GM23338 (cell line): ENCODE measurements around the gene WDHD1. TPM values are rescaled to one million over a fixed set of nuclear protein-coding genes. Genes with fewer than 3 reads are reported as not detected.
A peak's percentile ranks its signal among the peaks of the same experiment; 100 is the strongest.

Experiments
- ATAC-seq: fragments of 200-7000 bp; cut with Tn5 transposase; 3 replicates; pipeline ENCODE4 v1.9.1; 2020
- DNase-seq: peaks from one replicate; pipeline ENCODE4 v3.0.0-alpha.2; 2015; ENCODE audit warnings: low spot score
- H2AFZ ChIP-seq: fragments of 200-600 bp; sonication (generic); 2 replicates; pipeline ENCODE4 v1.8.0; 2016; ENCODE audit warnings: antibody characterized with exemption, mild to moderate bottlenecking, moderate library complexity
- H3F3A ChIP-seq: fragments of 200-600 bp; sonication (generic); replicated peaks from 2 replicates; pipeline ENCODE4 v1.8.0; 2017; ENCODE audit warnings: antibody characterized with exemption, mixed run types, low read depth
- H3K27ac ChIP-seq: fragments of 200-600 bp; sonication (generic); 2 replicates; pipeline ENCODE4 v1.6.1; 2016; ENCODE audit warnings: low read depth
- H3K27me3 ChIP-seq: fragments of 200-600 bp; sonication (generic); 2 replicates; pipeline ENCODE4 v1.8.0; 2016; ENCODE audit warnings: mild to moderate bottlenecking, mixed run types, moderate library complexity; ENCODE audit not compliant: insufficient read depth
- H3K36me3 ChIP-seq: fragments of 200-600 bp; sonication (generic); 2 replicates; pipeline ENCODE4 v1.8.0; 2016; ENCODE audit warnings: mild to moderate bottlenecking; ENCODE audit not compliant: insufficient read depth
- H3K4me1 ChIP-seq: fragments of 200-600 bp; sonication (generic); 2 replicates; pipeline ENCODE4 v1.8.0; 2016; ENCODE audit warnings: mild to moderate bottlenecking, moderate library complexity; ENCODE audit not compliant: insufficient read depth
- H3K4me2 ChIP-seq: fragments of 200-600 bp; sonication (generic); 2 replicates; pipeline ENCODE4 v1.7.1; 2017; ENCODE audit warnings: mixed run types
- H3K4me3 ChIP-seq: fragments of 200-600 bp; sonication (generic); 2 replicates; pipeline ENCODE4 v1.6.1; 2016; ENCODE audit warnings: mixed run types
- H3K79me2 ChIP-seq: fragments of 200-600 bp; sonication (generic); replicated peaks from 2 replicates; pipeline ENCODE4 v1.8.0; 2017; ENCODE audit warnings: mild to moderate bottlenecking; ENCODE audit not compliant: insufficient read depth
- H3K9me2 ChIP-seq: fragments of 200-600 bp; sonication (generic); 2 replicates; pipeline ENCODE4 v1.8.0; 2017; ENCODE audit not compliant: insufficient read depth
- H4K20me1 ChIP-seq: fragments of 200-600 bp; sonication (generic); replicated peaks from 2 replicates; pipeline ENCODE4 v1.8.0; 2017; ENCODE audit warnings: mild to moderate bottlenecking; ENCODE audit not compliant: insufficient read depth
- H3K27ac Mint-ChIP-seq: 2 replicates; pipeline ENCODE4 v1.8.0; 2020; ENCODE audit warnings: inconsistent platforms, mild to moderate bottlenecking, moderate library complexity, mixed read lengths
- H3K27me3 Mint-ChIP-seq: 3 replicates; pipeline ENCODE4 v1.8.0; 2022; ENCODE audit warnings: low read depth, mild to moderate bottlenecking, moderate library complexity, mixed read lengths, inconsistent platforms; ENCODE audit not compliant: insufficient read depth, poor library complexity
- H3K36me3 Mint-ChIP-seq: 3 replicates; pipeline ENCODE4 v1.8.0; 2021; ENCODE audit warnings: low read depth, mild to moderate bottlenecking, inconsistent platforms, moderate library complexity, mixed read lengths
- H3K4me1 Mint-ChIP-seq: 3 replicates; pipeline ENCODE4 v1.8.0; 2020; ENCODE audit warnings: mild to moderate bottlenecking, inconsistent platforms, mixed read lengths
- H3K4me3 Mint-ChIP-seq: 3 replicates; pipeline ENCODE4 v1.8.0; 2021; ENCODE audit warnings: moderate library complexity, mild to moderate bottlenecking, inconsistent platforms, mixed read lengths
- H3K9me3 Mint-ChIP-seq: 3 replicates; pipeline ENCODE4 v1.8.0; 2020; ENCODE audit warnings: moderate library complexity, mild to moderate bottlenecking, inconsistent platforms, mixed read lengths
- CREB1 ChIP-seq: fragments of 250-450 bp; sonication (Bioruptor Pico); IDR thresholded peaks from 2 replicates; pipeline ENCODE4 v1.5.0; 2020; ENCODE audit warnings: low read depth, mild to moderate bottlenecking, moderate library complexity
- CTCF ChIP-seq, 2 experiments: fragments of 200-600 bp in 1 of 2; sonication (generic) in 1 of 2; conservative IDR thresholded peaks; 2 replicates each; pipeline versions ENCODE4 v1.5.1 to v1.6.1; 2016 to 2017; ENCODE audit warnings: antibody characterized with exemption in 2 of 2, low read depth in 2 of 2, mild to moderate bottlenecking in 2 of 2, moderate library complexity in 1 of 2
- ETS1 ChIP-seq: IDR thresholded peaks from 2 replicates; pipeline ENCODE4 v1.6.1; 2016; ENCODE audit warnings: antibody characterized with exemption
- EZH2 ChIP-seq: fragments of 200-600 bp; sonication (generic); IDR thresholded peaks from one replicate; pipeline ENCODE4 v1.8.0; 2017; ENCODE audit warnings: antibody characterized with exemption, mild to moderate bottlenecking, low read depth; ENCODE audit not compliant: unreplicated experiment
- EZH2phosphoT487 ChIP-seq: fragments of 200-600 bp; sonication (generic); IDR thresholded peaks from one replicate; pipeline ENCODE4 v1.8.1; 2018; ENCODE audit warnings: antibody characterized with exemption; ENCODE audit not compliant: unreplicated experiment
- JUNB ChIP-seq: IDR thresholded peaks from one replicate; pipeline ENCODE4 v1.6.1; 2016; ENCODE audit warnings: antibody characterized with exemption; ENCODE audit not compliant: unreplicated experiment
- NANOG ChIP-seq: IDR thresholded peaks from 2 replicates; pipeline ENCODE4 v1.6.1; 2016; ENCODE audit warnings: antibody characterized with exemption, borderline replicate concordance
- POLR2AphosphoS5 ChIP-seq: IDR thresholded peaks from 2 replicates; pipeline ENCODE4 v1.6.1; 2016; ENCODE audit warnings: antibody characterized with exemption, low read depth
- STAT1 ChIP-seq: IDR thresholded peaks from one replicate; pipeline ENCODE4 v1.6.1; 2016; ENCODE audit warnings: antibody characterized with exemption; ENCODE audit not compliant: unreplicated experiment
- ZNF114 ChIP-seq: fragments of 250-450 bp; sonication (Bioruptor Pico); IDR thresholded peaks from 2 replicates; pipeline ENCODE4 v1.5.0; 2020; ENCODE audit warnings: mild to moderate bottlenecking, moderate library complexity
- ZNF462 ChIP-seq: fragments of 250-450 bp; sonication (Bioruptor Pico); IDR thresholded peaks from 2 replicates; pipeline ENCODE4 v1.5.0; 2020; ENCODE audit warnings: mild to moderate bottlenecking, moderate library complexity
- polyA plus RNA-seq: library from polyadenylated mRNA; unstranded; fragments of >200 nt; fragmentation: Nextera tagmentation; extraction: Ambion mirVana; gene quantifications from 2 replicates; pipeline ENCODE4 v1.2.1, GENCODE V29; 2016
- total RNA-seq: library from RNA; depleted of rRNA; stranded (reverse); fragments of >200 nt; shearing (Covaris generic); gene quantifications from 2 replicates; pipeline ENCODE4 v1.2.3, GENCODE V29; 2014

WDHD1 gene
- total and polyA plus RNA-seq, 2 experiments from 2014 or later = 48.8 to 65.4 TPM

GRCh38 chr14:55074662-55075061 is 47.8 kb upstream of the WDHD1 start:
- peak; percentile 18 for DNase-seq
- Histone ChIP-seq H3K36me3 (no peaks in the 10 kb centered on the region), H3K9me2 (no peaks in the 10 kb centered on the region), H3K4me1 (peaks cover 7% of the 10 kb centered on the region; the same call in 1 of the 2 replicates), H3K79me2 (no peaks in the 10 kb centered on the region), H3K27me3 (no peaks in the 10 kb centered on the region), H3K4me3 (no peak overlapping the region), H4K20me1 (no peaks in the 10 kb centered on the region), H3K4me2 (no peak overlapping the region), H3K27ac (no peak overlapping the region), H3F3A (no peaks in the 10 kb centered on the region), H2AFZ (peak overlapping the region; percentile 88; the same call in 1 of the 2 replicates)
- H3K9me3 Mint-ChIP-seq = no peaks in the 10 kb centered on the region
- no peak overlapping the region for H3K4me3 Mint-ChIP-seq
- peaks cover 6% of the 10 kb centered on the region for H3K27me3 Mint-ChIP-seq
- no peak overlapping the region for H3K27ac Mint-ChIP-seq
- peak; percentile 41 for ATAC-seq
- TF ChIP-seq JUNB = no peak
- no peak for TF ChIP-seq ZNF114
- no peak for TF ChIP-seq NANOG
- TF ChIP-seq EZH2 = no peak
- TF ChIP-seq CTCF (conservative IDR thresholded peaks at IDR 0.05; ENCODE audit: low read depth in 2 of 2) = no peak
- no peak for TF ChIP-seq POLR2AphosphoS5
- TF ChIP-seq STAT1 = no peak
- H3K36me3 Mint-ChIP-seq = no peaks in the 10 kb centered on the region
- peaks cover 16% of the 10 kb centered on the region for H3K4me1 Mint-ChIP-seq

- no peak overlapping the region for H3K4me3 ChIP-seq
- H3F3A ChIP-seq = no peaks in the 10 kb centered on the region
- H3K27me3 ChIP-seq = no peaks in the 10 kb centered on the region
- no peak overlapping the region for H2AFZ ChIP-seq
- Mint-ChIP-seq H3K36me3 (no peaks in the 10 kb centered on the region), H3K9me3 (no peaks in the 10 kb centered on the region), H3K27ac (no peak overlapping the region), H3K27me3 (peaks cover 6% of the 10 kb centered on the region), H3K4me3 (no peak overlapping the region), H3K4me1 (peaks cover 16% of the 10 kb centered on the region)
- no peaks in the 10 kb centered on the region for H4K20me1 ChIP-seq
- no peaks in the 10 kb centered on the region for H3K9me2 ChIP-seq
- H3K27ac ChIP-seq = no peak overlapping the region
- H3K4me2 ChIP-seq = no peak overlapping the region
- H3K36me3 ChIP-seq = no peaks in the 10 kb centered on the region
- ATAC-seq (no peak), DNase-seq (no peak)
- no peaks in the 10 kb centered on the region for H3K79me2 ChIP-seq
- peaks cover 7% of the 10 kb centered on the region; the same call in 1 of the 2 replicates for H3K4me1 ChIP-seq
- no peak for TF ChIP-seq EZH2phosphoT487
- TF ChIP-seq STAT1 = no peak
- TF ChIP-seq CREB1 = no peak
- TF ChIP-seq ETS1 = no peak
- no peak for TF ChIP-seq CTCF (conservative IDR thresholded peaks at IDR 0.05; ENCODE audit: low read depth in 2 of 2)
- TF ChIP-seq ZNF462 = no peak
- no peak for TF ChIP-seq EZH2
- TF ChIP-seq NANOG = no peak
Measured at GRCh38 chr14:55073856-55074255, 47.0 kb upstream of the WDHD1 start.
